Chondrocyte (in vitro differentiated cells): ENCODE results near the gene SLC39A12. TPM values are rescaled to one million over a fixed set of nuclear protein-coding genes. Genes with fewer than 3 reads are reported as not detected.

Experiments used
- DNase-seq: peaks from one replicate; pipeline ENCODE4 v3.0.0; 2021; ENCODE audit warnings: mixed read lengths, low spot score
- H3K27ac Mint-ChIP-seq: one replicate; pipeline ENCODE4 v1.8.0; 2021; ENCODE audit warnings: mild to moderate bottlenecking, moderate library complexity, mixed read lengths; ENCODE audit not compliant: unreplicated experiment
- H3K27me3 Mint-ChIP-seq: 2 replicates; pipeline ENCODE4 v1.8.0; 2021; ENCODE audit warnings: low read depth, mixed read lengths
- H3K36me3 Mint-ChIP-seq: 2 replicates; pipeline ENCODE4 v1.8.0; 2021; ENCODE audit warnings: low read depth, mixed read lengths
- H3K4me1 Mint-ChIP-seq: 2 replicates; pipeline ENCODE4 v1.8.0; 2021; ENCODE audit warnings: low read depth, mild to moderate bottlenecking, mixed read lengths
- H3K4me3 Mint-ChIP-seq: one replicate; pipeline ENCODE4 v1.8.0; 2021; ENCODE audit warnings: mild to moderate bottlenecking, moderate library complexity, mixed read lengths; ENCODE audit not compliant: unreplicated experiment
- H3K9me3 Mint-ChIP-seq: 2 replicates; pipeline ENCODE4 v1.8.0; 2021; ENCODE audit warnings: low read depth, mixed read lengths
- CTCF ChIP-seq: fragments of 200-600 bp; sonication (generic); IDR thresholded peaks from 2 replicates; pipeline ENCODE4 v1.5.0; 2021; ENCODE audit warnings: antibody characterized with exemption, mild to moderate bottlenecking, moderate library complexity
- total RNA-seq: library from RNA; stranded (reverse); gene quantifications from 3 replicates; pipeline ENCODE4 v1.2.1, GENCODE V29; 2021

Gene SLC39A12
- total RNA-seq, 1 donor from 2014 or later = not detected

DNA sequence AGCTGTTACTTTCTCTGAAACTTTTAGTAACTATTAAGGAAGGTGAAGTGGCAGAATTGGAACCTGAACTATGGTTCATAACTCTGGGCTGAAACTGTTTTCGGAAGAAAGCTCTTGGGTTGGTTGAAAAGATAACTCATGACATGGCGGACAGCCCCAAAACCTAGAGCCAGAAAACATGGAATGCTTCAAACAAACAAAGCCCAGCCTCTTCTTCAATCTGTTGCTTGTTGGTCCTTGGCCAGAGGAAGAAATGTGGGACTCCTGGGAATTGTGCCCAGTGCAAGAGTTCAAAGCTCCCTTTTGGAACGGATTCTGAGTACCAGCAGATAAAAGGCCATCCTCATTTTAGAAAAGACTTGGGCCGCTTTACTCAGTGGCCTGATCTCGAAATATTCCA, 135.6 kb downstream of the SLC39A12 start:
- no peaks in the 10 kb centered on the region for H3K9me3 Mint-ChIP-seq
- H3K36me3 Mint-ChIP-seq = no peaks in the 10 kb centered on the region
- peaks cover 18% of the 10 kb centered on the region for H3K27me3 Mint-ChIP-seq
- no peak for DNase-seq
- TF ChIP-seq CTCF = no peak
- H3K4me1 Mint-ChIP-seq = no peaks in the 10 kb centered on the region
- H3K4me3 Mint-ChIP-seq = no peak overlapping the region
- H3K27ac Mint-ChIP-seq = no peak overlapping the region

Other genes with a start within 250 kb of the SLC39A12 start
- gene TMEM236, start 199.7 kb upstream of the SLC39A12 start, total RNA-seq = 0.07 to 0.23 TPM (median 0.22 TPM) in 3 replicates
- 0.07 TPM in 1 of 3 replicates, not detected in the others for gene MRC1, start 142.6 kb upstream of the SLC39A12 start, total RNA-seq
- 0.10 to 0.38 TPM (median 0.25 TPM) in 3 replicates for gene CACNB2, start 188.5 kb downstream of the SLC39A12 start, total RNA-seq